GM12801 (cell line): ENCODE results near the gene CTDSP1.

Experiments
- CTCF ChIP-seq: IDR thresholded peaks from one replicate; pipeline ENCODE4 v1.5.1; 2011; ENCODE audit warnings: control low read depth; ENCODE audit not compliant: insufficient read length; ENCODE audit errors: extremely low read depth

CTDSP1 gene

GRCh38 chr2:218406209-218406948 is 6.7 kb downstream of the CTDSP1 start:
- TF ChIP-seq CTCF, result no peak

GRCh38 chr2:218406949-218407618 is 7.4 kb downstream of the CTDSP1 start:
- TF ChIP-seq CTCF, result no peak

DNA sequence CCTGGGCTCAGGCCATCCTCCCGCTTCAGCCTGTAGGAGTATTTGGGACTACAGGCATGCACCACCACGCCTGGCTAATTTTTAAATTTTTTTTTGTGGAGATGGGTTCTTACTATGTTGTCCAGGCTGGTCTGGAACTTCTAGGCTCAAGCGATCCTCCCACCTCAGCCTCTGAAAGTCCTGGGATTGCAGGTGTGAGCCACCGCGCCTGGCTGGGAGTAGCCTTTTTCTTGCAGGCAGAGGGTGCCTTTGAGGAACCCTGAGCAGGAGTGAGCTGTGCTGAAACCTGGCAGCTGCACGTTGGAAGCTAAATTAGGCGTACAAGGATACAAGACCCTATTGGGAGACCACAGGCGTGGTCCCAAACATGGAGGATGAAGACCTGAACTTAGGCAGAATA is 8.0 kb downstream of the CTDSP1 start:
- TF ChIP-seq CTCF, result no peak

- no peak for TF ChIP-seq CTCF
Observed at GRCh38 chr2:218418321-218418716, 18.7 kb downstream of the CTDSP1 start.

DNA sequence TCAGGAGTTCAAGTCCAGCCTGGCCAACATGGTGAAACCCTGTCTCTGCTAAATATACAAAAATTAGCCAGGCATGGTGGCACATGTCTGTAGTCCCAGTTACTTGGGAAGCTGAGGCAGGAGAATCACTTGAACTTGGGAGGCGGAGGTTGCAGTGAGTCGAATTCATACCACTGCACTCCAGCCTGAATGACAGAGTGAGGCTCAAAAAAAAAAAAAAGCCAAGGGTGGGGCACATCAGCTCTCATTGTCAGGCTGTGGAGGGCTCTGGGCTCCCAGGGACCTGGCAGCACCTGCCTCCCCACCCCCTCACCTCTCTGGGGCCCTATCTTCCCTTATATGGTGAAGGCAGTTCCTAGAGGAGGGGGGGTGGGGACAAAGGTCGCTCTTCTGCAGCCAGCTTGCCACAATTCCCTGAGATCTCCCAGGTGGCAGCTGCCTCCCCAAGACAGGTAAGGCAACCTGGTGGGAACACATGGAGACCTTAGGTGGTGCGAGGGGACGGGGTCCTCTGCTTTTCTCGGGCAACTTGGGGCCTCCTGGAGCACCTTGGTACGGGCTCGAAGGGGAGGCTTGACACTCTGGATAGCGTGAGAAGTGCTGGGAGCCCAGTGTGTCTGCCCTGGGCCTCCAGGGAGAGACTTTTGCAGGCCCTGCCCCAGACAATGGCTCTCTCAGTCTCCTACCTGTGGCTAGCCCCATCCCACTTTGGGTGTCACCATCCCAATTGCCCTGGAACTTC is 19.2 kb downstream of the CTDSP1 start, which contains the start of gene VIL1:
VIL1 (plus strand) TSS at position 407 of the 742 bp plus-strand sequence. CDS start 4,656 bp downstream, outside the sequence.
- no peak for TF ChIP-seq CTCF

- no peak for TF ChIP-seq CTCF
Observed at GRCh38 chr2:218419630-218420216, 20.1 kb downstream of the CTDSP1 start.

GRCh38 chr2:218421027-218421426 is 21.4 kb downstream of the CTDSP1 start:
- TF ChIP-seq CTCF, result no peak
